CD4-positive, alpha-beta T cell (primary cell): ENCODE data around the gene TTLL11. TPM values are rescaled to one million over a fixed set of nuclear protein-coding genes. Genes with fewer than 3 reads are reported as not detected.

ENCODE experiments used
- ATAC-seq: fragments of 200-7000 bp; cut with Tn5 transposase; one replicate; pipeline ENCODE4 v1.10.0; 2022; ENCODE audit warnings: mild to moderate bottlenecking; ENCODE audit not compliant: poor library complexity
- CTCF ChIA-PET: fragments of 350-600 bp; sonication (Branson Sonifier 250); formaldehyde crosslinking; loops from one replicate; lab custom pipeline; 2021; ENCODE audit warnings: antibody characterized with exemption, inconsistent platforms; lab: Charles Lee
- POLR2A ChIA-PET: fragments of 350-600 bp; sonication (Branson Sonifier 250); formaldehyde crosslinking; loops from one replicate; lab custom pipeline; 2021; ENCODE audit warnings: antibody characterized with exemption, inconsistent platforms; lab: Charles Lee
- DNase-seq, 14 experiments: peaks; one replicate each; pipeline ENCODE4 v3.0.0-alpha.2; 2013 to 2020; ENCODE audit warnings: mixed read lengths in 2 of 14
- H3K27ac ChIP-seq, 2 donors: one replicate each; pipeline versions ENCODE4 v1.5.1 to v1.7.0; 2013; ENCODE audit warnings: low read length in 2 of 2, low read depth in 1 of 2, mild to moderate bottlenecking in 1 of 2
- H3K27me3 ChIP-seq, 2 experiments: 1 replicate in 1 of 2; 2 replicates in 1 of 2; pipeline versions ENCODE4 v1.6.1 to v1.7.0; 2013; ENCODE audit warnings: low read length in 2 of 2, control low read depth in 1 of 2, mild to moderate bottlenecking in 1 of 2, moderate library complexity in 1 of 2; ENCODE audit not compliant: insufficient read depth in 2 of 2, control insufficient read depth in 1 of 2
- H3K36me3 ChIP-seq: one replicate; pipeline ENCODE4 v1.6.1; 2013; ENCODE audit warnings: low read length, control low read depth; ENCODE audit not compliant: insufficient read depth
- H3K4me1 ChIP-seq: one replicate; pipeline ENCODE4 v1.6.1; 2013; ENCODE audit warnings: low read length, control low read depth; ENCODE audit not compliant: insufficient read depth
- H3K4me3 ChIP-seq: one replicate; pipeline ENCODE4 v1.5.1; 2013; ENCODE audit warnings: mild to moderate bottlenecking, low read length, moderate library complexity
- H3K9me3 ChIP-seq, 2 experiments: 1 replicate in 1 of 2; 2 replicates in 1 of 2; pipeline versions ENCODE4 v1.6.1 to v1.7.0; 2013; ENCODE audit warnings: low read length in 2 of 2, mild to moderate bottlenecking in 2 of 2, control low read depth in 1 of 2, moderate library complexity in 1 of 2; ENCODE audit not compliant: control insufficient read depth in 1 of 2, insufficient read depth in 1 of 2
- H3K27ac Mint-ChIP-seq: one replicate; pipeline ENCODE4 v1.8.0; 2020; ENCODE audit warnings: mixed read lengths
- H3K27me3 Mint-ChIP-seq: one replicate; pipeline ENCODE4 v1.8.0; 2021; ENCODE audit warnings: mixed read lengths
- H3K36me3 Mint-ChIP-seq: one replicate; pipeline ENCODE4 v1.8.0; 2021; ENCODE audit warnings: low read depth, mixed read lengths
- H3K4me1 Mint-ChIP-seq: one replicate; pipeline ENCODE4 v1.8.0; 2021; ENCODE audit warnings: low read depth, mixed read lengths
- H3K4me3 Mint-ChIP-seq: one replicate; pipeline ENCODE4 v1.8.0; 2020; ENCODE audit warnings: mild to moderate bottlenecking, mixed read lengths
- H3K9me3 Mint-ChIP-seq: one replicate; pipeline ENCODE4 v1.8.0; 2020; ENCODE audit warnings: mixed read lengths
- CTCF ChIP-seq: fragments of 200-600 bp; IDR thresholded peaks from one replicate; pipeline ENCODE4 v1.8.0; 2022; ENCODE audit warnings: antibody characterized with exemption, mild to moderate bottlenecking
- intact Hi-C, 2 experiments: fragments of 100-400 bp; cut with DNase I in 1 of 2; cut with micrococcal nuclease in 1 of 2; formaldehyde crosslinking; loops; one replicate each; pipeline versions ENCODE4 v1.15.1 to v1.9.0; 2023 to 2025; cut with DNase I, micrococcal nuclease
- total RNA-seq, 174 experiments: library from RNA in 2 of 174; stranded (reverse) in 2 of 174; gene quantifications; one replicate each; pipeline ENCODE4 v1.2.3 and lab custom pipeline; 2021 to 2026

Gene TTLL11
- total RNA-seq, 2 experiments from 2014 or later = 1.6 to 2.3 TPM

DNA sequence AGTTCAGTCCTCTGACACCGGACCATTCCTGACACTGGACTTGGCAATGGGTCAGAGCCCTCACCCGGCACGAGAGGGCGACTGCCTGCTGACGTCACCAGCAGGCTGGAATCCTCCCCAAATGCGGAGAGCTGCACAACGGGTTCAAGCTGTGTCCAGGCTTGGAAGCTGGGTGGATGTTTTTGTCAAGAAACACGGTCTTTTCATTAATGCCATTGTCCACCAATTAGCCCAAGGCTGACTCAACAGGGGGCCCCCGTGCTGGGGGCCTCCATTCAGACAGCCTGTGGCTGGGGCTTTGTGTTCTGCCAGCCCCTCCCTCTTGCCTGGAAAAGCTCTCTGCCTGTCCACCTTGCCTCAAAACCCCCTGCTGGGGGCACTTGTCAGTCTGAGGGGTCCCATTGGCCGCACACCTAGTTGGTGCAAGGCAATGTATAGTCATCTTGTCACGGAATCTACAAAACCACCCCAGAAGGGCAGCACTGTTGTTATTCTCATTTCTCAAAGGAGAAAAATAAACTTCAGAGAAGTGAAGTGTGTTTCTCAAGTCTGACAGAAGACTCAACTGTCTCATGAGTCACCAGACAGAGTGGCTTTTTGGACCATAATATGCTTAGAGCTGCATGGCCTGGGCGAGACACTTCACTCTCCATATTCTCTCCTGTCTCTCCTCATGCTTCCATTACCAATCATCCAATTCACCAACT is 41.9 kb upstream of the TTLL11 start:
- H3K4me3 ChIP-seq = no peak overlapping the region
- intact Hi-C loops = no loop called here
- ChIA-PET CTCF (no interaction called here), POLR2A (no interaction called here)
- no peaks in the 10 kb centered on the region for H3K4me1 ChIP-seq
- peaks cover 5% of the 10 kb centered on the region for H3K27me3 Mint-ChIP-seq
- no peaks in the 10 kb centered on the region for H3K36me3 Mint-ChIP-seq
- no peak overlapping the region for H3K27ac Mint-ChIP-seq
- DNase-seq = no peak
- no peak overlapping the region for H3K27ac ChIP-seq
- H3K36me3 ChIP-seq = no peaks in the 10 kb centered on the region
- H3K4me3 Mint-ChIP-seq = no peak overlapping the region
- H3K27me3 ChIP-seq = peaks cover 0 to 5% of the 10 kb centered on the region in 2 experiments
- no peaks in the 10 kb centered on the region for H3K9me3 ChIP-seq
- no peaks in the 10 kb centered on the region for H3K9me3 Mint-ChIP-seq
- H3K4me1 Mint-ChIP-seq = no peaks in the 10 kb centered on the region
- ATAC-seq = no peak
- TF ChIP-seq CTCF = no peak

DNA sequence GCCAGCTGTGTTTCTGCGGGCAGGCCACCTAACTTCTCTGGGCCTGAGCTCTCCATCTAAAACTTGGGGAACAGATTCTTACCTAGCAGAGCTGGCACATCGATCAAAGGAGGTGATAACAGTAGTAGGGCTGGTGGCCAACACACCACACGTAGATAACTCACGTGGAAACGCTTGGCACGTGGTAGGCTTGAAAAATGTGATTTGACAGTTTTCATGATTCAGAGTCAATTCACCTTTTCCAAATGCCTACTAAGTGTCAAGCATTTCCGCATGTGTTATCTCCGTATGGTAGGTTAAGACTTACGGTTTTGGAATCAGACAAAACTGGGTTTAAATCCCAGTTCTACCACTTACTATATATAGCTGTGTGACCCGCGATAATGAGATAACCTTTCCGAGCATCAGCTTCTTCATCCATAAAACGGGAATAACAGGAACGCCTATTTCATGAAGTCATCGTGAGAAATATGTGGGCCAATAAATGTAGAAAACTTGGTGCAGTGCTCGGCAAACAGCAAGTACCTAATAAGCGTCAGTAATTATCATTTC is 41.0 kb upstream of the TTLL11 start:
- H3K27me3 Mint-ChIP-seq = peaks cover 14% of the 10 kb centered on the region
- H3K9me3 Mint-ChIP-seq = no peaks in the 10 kb centered on the region
- Histone ChIP-seq H3K9me3 (no peaks in the 10 kb centered on the region), H3K4me3 (no peak overlapping the region), H3K4me1 (no peaks in the 10 kb centered on the region), H3K36me3 (no peaks in the 10 kb centered on the region), H3K27ac (no peak overlapping the region), H3K27me3 (peaks cover 0 to 5% of the 10 kb centered on the region in 2 experiments)
- H3K27ac Mint-ChIP-seq = no peak overlapping the region
- ATAC-seq = no peak
- ChIA-PET CTCF (interaction anchor here (1.3 kb wide), 1 partner anchor 217 kb away, joined by 4 read pairs; no protein-coding TSS in a partner anchor), POLR2A (no interaction called here)
- H3K4me1 Mint-ChIP-seq = no peaks in the 10 kb centered on the region
- TF ChIP-seq CTCF = no peak
- no peak for DNase-seq
- no peak overlapping the region for H3K4me3 Mint-ChIP-seq
- intact Hi-C loops = no loop called here
- no peaks in the 10 kb centered on the region for H3K36me3 Mint-ChIP-seq

DNA sequence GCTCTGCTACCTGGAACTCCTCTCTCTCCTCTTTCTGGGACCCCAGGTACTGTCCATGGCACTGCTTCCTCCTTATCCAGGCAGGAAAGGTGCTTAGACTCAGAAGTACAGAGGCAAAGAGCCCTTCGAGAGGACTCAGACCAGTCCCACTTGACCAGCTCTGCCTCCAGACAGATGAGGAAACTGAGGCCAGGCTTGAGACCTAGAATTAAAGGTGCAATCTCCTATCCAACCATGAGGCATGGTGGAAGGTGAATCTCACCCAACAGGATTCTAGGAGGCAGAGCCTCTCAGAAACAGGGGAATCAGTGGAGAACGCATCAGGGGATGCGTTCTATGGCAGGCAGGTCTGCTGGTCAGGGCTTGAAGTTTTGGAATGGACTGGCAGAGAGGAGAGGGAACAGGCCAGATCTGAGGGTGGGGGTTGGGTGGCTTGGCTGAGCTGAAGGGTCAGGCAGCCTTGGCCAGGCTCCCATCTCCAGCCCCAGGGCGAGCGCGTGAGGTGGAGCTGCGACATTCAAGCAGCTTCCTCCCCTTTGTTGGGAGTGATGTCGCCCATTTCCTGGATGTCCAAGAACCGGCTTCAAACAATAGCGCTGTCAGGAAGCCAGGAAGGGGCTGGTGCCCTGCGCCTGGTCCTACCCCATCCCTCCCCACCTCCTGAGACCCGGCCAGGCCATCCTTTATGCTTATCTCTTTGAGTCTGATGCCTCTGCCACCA is 40.3 kb upstream of the TTLL11 start:
- intact Hi-C loops = no loop called here
- peaks cover 0 to 5% of the 10 kb centered on the region in 2 experiments for H3K27me3 ChIP-seq
- H3K27ac ChIP-seq = no peak overlapping the region
- Mint-ChIP-seq H3K9me3 (no peaks in the 10 kb centered on the region), H3K27ac (no peak overlapping the region), H3K4me1 (no peaks in the 10 kb centered on the region), H3K36me3 (no peaks in the 10 kb centered on the region), H3K4me3 (no peak overlapping the region), H3K27me3 (peaks cover 15% of the 10 kb centered on the region)
- no peak for TF ChIP-seq CTCF
- H3K4me3 ChIP-seq = no peak overlapping the region
- no peaks in the 10 kb centered on the region for H3K36me3 ChIP-seq
- no peaks in the 10 kb centered on the region for H3K9me3 ChIP-seq
- DNase-seq (no peak), ATAC-seq (no peak)
- H3K4me1 ChIP-seq = peaks cover 3% of the 10 kb centered on the region
- POLR2A ChIA-PET = no interaction called here
- CTCF ChIA-PET = interaction anchor here (1.3 kb wide), 1 partner anchor 217 kb away, joined by 4 read pairs; no protein-coding TSS in a partner anchor
